Measurements from ENCODE around the gene PEX14. TPM values are rescaled to one million over a fixed set of nuclear protein-coding genes. Genes with fewer than 3 reads are reported as not detected.
A peak's percentile ranks its signal among the peaks of the same experiment; 100 is the strongest.
"Not testable (repeated sequence)": the region's sequence is repeated elsewhere in the genome, so short reads cannot be mapped to it uniquely, and the experiment has no call there.

The PEX14 gene, protein sequence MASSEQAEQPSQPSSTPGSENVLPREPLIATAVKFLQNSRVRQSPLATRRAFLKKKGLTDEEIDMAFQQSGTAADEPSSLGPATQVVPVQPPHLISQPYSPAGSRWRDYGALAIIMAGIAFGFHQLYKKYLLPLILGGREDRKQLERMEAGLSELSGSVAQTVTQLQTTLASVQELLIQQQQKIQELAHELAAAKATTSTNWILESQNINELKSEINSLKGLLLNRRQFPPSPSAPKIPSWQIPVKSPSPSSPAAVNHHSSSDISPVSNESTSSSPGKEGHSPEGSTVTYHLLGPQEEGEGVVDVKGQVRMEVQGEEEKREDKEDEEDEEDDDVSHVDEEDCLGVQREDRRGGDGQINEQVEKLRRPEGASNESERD
- total RNA-seq (22.4 TPM), polyA plus RNA-seq (1 to 10 TPM; 3.5 to 5.2 (median 4.4) TPM)

DNA sequence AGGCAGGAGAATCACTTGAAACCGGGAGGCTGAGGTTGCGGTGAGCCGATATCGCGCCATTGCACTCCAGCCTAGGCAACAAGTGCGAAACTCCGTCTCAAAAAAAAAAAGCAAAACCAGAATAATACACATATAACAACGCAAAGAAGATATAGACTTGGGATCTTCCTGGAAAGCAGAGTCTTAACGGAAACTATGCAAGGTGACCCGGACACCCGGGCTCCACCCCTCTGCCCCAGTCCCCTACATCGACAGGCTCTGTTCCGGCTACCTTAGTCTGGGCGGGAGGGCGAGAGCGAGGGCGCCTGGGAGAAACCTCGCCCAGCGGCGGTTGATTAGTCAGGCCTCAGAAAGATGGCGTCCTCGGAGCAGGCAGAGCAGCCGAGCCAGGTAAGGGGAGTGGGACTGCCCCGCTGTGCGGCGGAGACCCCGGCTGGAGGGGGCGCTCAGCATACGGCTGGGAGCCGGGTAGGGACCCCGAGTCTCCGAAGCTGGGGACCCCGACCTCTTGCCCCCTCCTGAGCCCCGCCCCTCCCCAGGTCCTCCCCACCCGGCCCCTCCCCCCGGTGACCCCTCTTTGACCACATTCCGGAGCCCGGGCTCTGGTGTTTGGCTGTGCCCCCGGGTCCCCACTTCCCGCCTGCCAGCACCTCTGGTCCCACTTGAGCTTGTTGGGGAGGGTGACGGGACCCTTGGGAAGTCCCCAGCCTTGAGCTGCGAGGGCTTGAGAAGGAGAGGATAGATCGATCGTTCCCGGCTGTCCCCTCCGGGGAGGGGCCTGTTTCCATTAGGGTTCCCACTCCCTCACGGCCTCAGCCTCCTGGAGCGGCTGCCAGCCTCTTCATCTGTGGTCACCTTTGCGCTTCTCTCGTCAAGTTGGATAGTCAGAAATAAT, at the start of gene PEX14:
TSS of gene PEX14 (plus strand) at position 338 of the 895 bp plus-strand sequence. CDS start at position 355, 17 bp downstream.
- H3K4me3 Mint-ChIP-seq, result peak within 1 kb of the TSS; percentile 92 to 99 (median 94)
- ATAC-seq (ENCODE audit: low read depth in 2 of 2) (peak; percentile 81 to 86), DNase-seq (peak; percentile 77 to 93 (median 80))
- H3K27me3 Mint-ChIP-seq, result no peaks in the 10 kb centered on the region
- Histone ChIP-seq H3K4me3 (ENCODE audit: low read depth, low read length) (peak within 1 kb of the TSS; percentile 83), H3K36me3 (ENCODE audit: control insufficient read depth, insufficient read depth, low read length) (no peaks in the 10 kb centered on the region), H3K27me3 (ENCODE audit: control insufficient read depth, insufficient read depth, low read length) (no peaks in the 10 kb centered on the region), H3K9me3 (ENCODE audit: control insufficient read depth in 2 of 2, low read length in 2 of 2) (no peaks in the 10 kb centered on the region), H3K27ac (ENCODE audit: insufficient read depth, low read length, poor library complexity, severe bottlenecking) (peak within 1 kb of the TSS; percentile 84), H3K4me1 (ENCODE audit: control insufficient read depth, insufficient read depth, low read length, poor library complexity, severe bottlenecking) (peaks cover 36% of the 10 kb centered on the region)
- H3K27ac Mint-ChIP-seq, result peak within 1 kb of the TSS; percentile 87 to 95 (median 93)
- H3K4me1 Mint-ChIP-seq, result peaks cover 16 to 65% (median 38%) of the 10 kb centered on the region in 4 donors
- no peaks in the 10 kb centered on the region for H3K9me3 Mint-ChIP-seq
- H3K36me3 Mint-ChIP-seq, result no peaks in the 10 kb centered on the region

DNA sequence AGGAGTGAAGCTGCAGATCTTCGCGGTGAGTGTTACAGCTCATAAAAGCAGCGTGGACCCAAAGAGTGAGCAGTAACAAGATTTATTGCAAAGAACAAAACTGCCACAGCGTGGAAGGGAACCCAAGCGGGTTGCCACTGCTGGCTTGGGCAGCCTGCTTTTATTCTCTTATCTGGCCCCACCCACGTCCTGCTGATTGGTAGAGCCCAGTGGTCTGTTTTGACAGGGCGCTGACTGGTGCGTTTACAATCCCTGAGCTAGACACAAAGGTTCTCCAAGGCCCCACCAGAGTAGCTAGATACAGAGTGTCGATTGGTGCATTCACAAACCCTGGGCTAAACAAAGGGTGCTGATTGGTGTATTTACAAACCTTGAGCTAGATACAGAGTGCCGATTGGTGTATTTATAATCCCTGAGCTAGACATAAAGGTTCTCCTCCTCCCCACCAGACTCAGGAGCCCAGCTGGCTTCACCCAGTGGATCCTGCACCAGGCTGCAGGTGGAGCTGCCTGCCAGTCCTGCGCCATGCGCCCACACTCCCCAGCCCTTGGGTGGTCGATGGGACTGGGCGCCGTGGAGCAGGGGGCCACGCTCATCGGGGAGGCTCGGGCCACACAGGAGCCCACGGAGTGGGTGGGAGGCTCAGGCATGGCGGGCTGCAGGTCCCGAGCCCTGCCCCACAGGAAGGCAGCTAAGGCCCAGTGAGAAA, 48.8 kb upstream of the PEX14 start:
- not testable (repeated sequence) for H3K27ac ChIP-seq (ENCODE audit: insufficient read depth, low read length, poor library complexity, severe bottlenecking); DNase-seq; H3K4me3 ChIP-seq (ENCODE audit: low read depth, low read length); H3K27me3 ChIP-seq (ENCODE audit: control insufficient read depth, insufficient read depth, low read length); H3K4me3 Mint-ChIP-seq; H3K36me3 ChIP-seq (ENCODE audit: control insufficient read depth, insufficient read depth, low read length); H3K9me3 Mint-ChIP-seq; H3K27ac Mint-ChIP-seq; H3K9me3 ChIP-seq (ENCODE audit: control insufficient read depth in 2 of 2, low read length in 2 of 2); H3K27me3 Mint-ChIP-seq; H3K36me3 Mint-ChIP-seq; ATAC-seq (ENCODE audit: low read depth in 2 of 2)
- H3K4me1 Mint-ChIP-seq, result peaks cover 6 to 16% (median 11%) of the 10 kb centered on the region in 4 donors
- H3K4me1 ChIP-seq (ENCODE audit: control insufficient read depth, insufficient read depth, low read length, poor library complexity, severe bottlenecking), result peaks cover 13% of the 10 kb centered on the region

DNA sequence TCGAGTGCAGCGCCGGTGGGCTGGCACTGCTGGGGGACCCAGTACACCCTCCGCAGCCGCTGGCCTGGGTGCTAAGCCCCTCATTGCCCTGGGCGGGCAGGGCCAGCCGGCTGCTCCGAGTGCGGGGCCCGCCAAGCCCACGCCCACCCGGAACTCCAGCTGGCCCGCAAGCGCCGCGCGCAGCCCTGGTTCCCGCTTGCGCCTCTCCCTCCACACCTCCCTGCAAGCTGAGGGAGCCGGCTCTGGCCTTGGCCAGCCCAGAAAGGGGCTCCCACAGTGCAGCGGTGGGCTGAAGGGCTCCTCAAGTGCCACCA, 48.3 kb upstream of the PEX14 start:
- H3K27me3 Mint-ChIP-seq; H3K4me3 Mint-ChIP-seq; H3K27ac Mint-ChIP-seq; H3K9me3 Mint-ChIP-seq; DNase-seq; H3K36me3 ChIP-seq (ENCODE audit: control insufficient read depth, insufficient read depth, low read length); H3K9me3 ChIP-seq (ENCODE audit: control insufficient read depth in 2 of 2, low read length in 2 of 2); H3K27me3 ChIP-seq (ENCODE audit: control insufficient read depth, insufficient read depth, low read length); H3K27ac ChIP-seq (ENCODE audit: insufficient read depth, low read length, poor library complexity, severe bottlenecking); ATAC-seq (ENCODE audit: low read depth in 2 of 2); H3K4me3 ChIP-seq (ENCODE audit: low read depth, low read length); H3K36me3 Mint-ChIP-seq: not testable (repeated sequence)
- peaks cover 18% of the 10 kb centered on the region for H3K4me1 ChIP-seq (ENCODE audit: control insufficient read depth, insufficient read depth, low read length, poor library complexity, severe bottlenecking)
- H3K4me1 Mint-ChIP-seq, result peaks cover 6 to 21% (median 15%) of the 10 kb centered on the region in 4 donors

DNA sequence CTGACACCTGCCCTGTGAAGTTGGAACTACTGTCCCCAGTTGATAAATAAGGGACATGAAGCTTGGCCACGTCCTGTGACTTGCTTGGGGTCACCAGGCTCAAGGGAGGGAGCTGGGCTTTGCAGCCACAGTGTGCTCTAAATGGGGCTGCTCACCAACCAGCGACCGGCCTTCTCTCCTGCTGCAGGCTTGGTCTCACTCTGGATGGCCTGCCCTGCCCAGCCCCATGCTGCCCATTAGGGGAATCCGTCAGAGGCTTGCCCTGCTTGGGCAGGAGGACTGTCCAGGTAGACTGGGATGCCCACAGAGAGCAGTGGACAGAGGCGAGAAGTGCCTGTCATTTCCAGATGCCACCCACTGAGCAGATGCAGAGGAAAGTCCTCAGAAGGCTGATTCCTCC, 45.8 kb upstream of the PEX14 start:
- peak overlapping the region in 2 of 4 donors; percentile 85 to 92 for H3K4me3 Mint-ChIP-seq

DNA sequence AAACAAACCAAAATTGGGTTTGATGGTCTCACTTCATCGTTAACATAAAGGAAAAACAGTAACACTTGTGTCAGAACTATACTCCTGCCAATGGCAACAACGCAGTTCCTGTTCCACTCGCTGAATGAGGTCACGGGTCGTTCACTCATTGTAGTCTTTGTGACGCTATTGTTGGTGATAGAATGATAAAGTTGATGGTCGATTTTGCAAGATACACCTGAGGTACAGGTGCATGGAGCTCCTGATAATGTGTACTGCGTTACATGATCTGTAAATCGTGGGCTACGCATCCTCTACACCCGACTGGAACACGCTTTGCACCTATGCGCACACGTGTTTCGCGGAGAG, 44.9 kb upstream of the PEX14 start:
- Mint-ChIP-seq H3K4me1 (peaks cover 11 to 28% (median 19%) of the 10 kb centered on the region in 4 donors), H3K4me3 (peak overlapping the region; percentile 85 to 94 (median 90)), H3K27ac (peak overlapping the region; percentile 92 to 95 (median 94)), H3K9me3 (no peaks in the 10 kb centered on the region), H3K27me3 (no peaks in the 10 kb centered on the region), H3K36me3 (no peaks in the 10 kb centered on the region)
- no peaks in the 10 kb centered on the region for H3K36me3 ChIP-seq (ENCODE audit: control insufficient read depth, insufficient read depth, low read length)
- ATAC-seq (ENCODE audit: low read depth in 2 of 2) (no peak), DNase-seq (no peak)
- no peaks in the 10 kb centered on the region for H3K27me3 ChIP-seq (ENCODE audit: control insufficient read depth, insufficient read depth, low read length)
- peak overlapping the region; percentile 85 for H3K27ac ChIP-seq (ENCODE audit: insufficient read depth, low read length, poor library complexity, severe bottlenecking)
- H3K9me3 ChIP-seq (ENCODE audit: control insufficient read depth in 2 of 2, low read length in 2 of 2), result no peaks in the 10 kb centered on the region
- H3K4me3 ChIP-seq (ENCODE audit: low read depth, low read length), result peak overlapping the region; percentile 85
- H3K4me1 ChIP-seq (ENCODE audit: control insufficient read depth, insufficient read depth, low read length, poor library complexity, severe bottlenecking), result peaks cover 19% of the 10 kb centered on the region

More for the DNA sequence above, 45.8 kb upstream of the PEX14 start:
- Mint-ChIP-seq H3K27ac (peak overlapping the region in 2 of 3 donors; percentile 88 to 92), H3K36me3 (no peaks in the 10 kb centered on the region), H3K4me1 (peaks cover 6 to 26% (median 17%) of the 10 kb centered on the region in 4 donors), H3K9me3 (no peaks in the 10 kb centered on the region), H3K27me3 (no peaks in the 10 kb centered on the region)
- Histone ChIP-seq H3K4me3 (ENCODE audit: low read depth, low read length) (no peak overlapping the region), H3K4me1 (ENCODE audit: control insufficient read depth, insufficient read depth, low read length, poor library complexity, severe bottlenecking) (peaks cover 19% of the 10 kb centered on the region), H3K27me3 (ENCODE audit: control insufficient read depth, insufficient read depth, low read length) (no peaks in the 10 kb centered on the region), H3K27ac (ENCODE audit: insufficient read depth, low read length, poor library complexity, severe bottlenecking) (no peak overlapping the region), H3K36me3 (ENCODE audit: control insufficient read depth, insufficient read depth, low read length) (no peaks in the 10 kb centered on the region), H3K9me3 (ENCODE audit: control insufficient read depth in 2 of 2, low read length in 2 of 2) (no peaks in the 10 kb centered on the region)
- DNase-seq (no peak), ATAC-seq (ENCODE audit: low read depth in 2 of 2) (no peak)

DNA sequence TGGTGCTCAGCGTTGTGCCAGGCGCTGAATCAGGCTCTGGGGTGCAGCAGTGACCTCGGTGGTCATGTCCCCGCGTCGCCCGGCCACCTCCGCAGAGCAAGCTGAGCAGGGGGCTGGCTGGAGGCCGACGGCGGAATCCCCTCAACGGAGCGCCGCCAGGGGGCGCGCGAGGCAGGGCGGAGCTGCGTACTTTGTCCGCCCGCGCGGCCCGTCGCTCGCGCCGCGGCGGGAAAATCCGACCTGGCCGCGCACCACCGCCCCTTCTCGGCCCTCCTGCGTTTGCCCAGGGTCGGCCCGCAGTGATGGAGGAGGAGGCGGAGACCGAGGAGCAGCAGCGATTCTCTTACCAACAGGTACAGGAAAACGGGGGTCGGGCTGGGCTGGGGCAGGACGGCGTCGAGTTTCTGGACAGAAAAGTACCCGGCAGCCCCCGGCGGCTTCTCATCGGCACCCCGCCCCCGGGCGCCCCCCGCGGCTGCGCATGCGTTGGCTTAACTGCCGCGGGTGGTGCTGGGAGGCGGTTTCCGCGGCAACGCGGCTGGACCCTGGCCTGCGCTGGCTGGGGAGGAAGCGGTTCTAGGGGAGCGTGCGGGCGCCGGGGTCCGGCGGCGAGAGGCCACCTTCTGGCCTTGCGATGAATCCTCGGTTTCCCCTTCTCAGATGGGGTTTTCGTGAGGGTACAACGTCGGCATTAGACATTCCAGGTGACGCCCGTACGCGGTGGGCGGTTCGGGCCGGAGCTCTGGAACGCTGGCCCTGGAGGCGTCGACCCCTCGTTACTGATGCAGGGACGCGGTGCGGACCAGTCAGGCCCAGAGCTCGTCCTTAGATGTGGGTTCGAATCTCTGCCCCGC, 44.3 kb upstream of the PEX14 start, which contains the start of gene CENPS:
TSS of gene CENPS (plus strand) at position 218 of the 854 bp plus-strand sequence. CDS start at position 303, 85 bp downstream.
- H3K27me3 ChIP-seq (ENCODE audit: control insufficient read depth, insufficient read depth, low read length), result no peaks in the 10 kb centered on the region
- H3K27ac ChIP-seq (ENCODE audit: insufficient read depth, low read length, poor library complexity, severe bottlenecking), result peak within 1 kb of the TSS; percentile 85
- peak within 1 kb of the TSS; percentile 85 to 94 (median 90) for H3K4me3 Mint-ChIP-seq
- no peaks in the 10 kb centered on the region for H3K9me3 Mint-ChIP-seq
- no peaks in the 10 kb centered on the region for H3K9me3 ChIP-seq (ENCODE audit: control insufficient read depth in 2 of 2, low read length in 2 of 2)
- H3K4me1 Mint-ChIP-seq, result peaks cover 11 to 28% (median 19%) of the 10 kb centered on the region in 4 donors
- DNase-seq (peak; percentile 78 to 89 (median 88)), ATAC-seq (ENCODE audit: low read depth in 2 of 2) (peak; percentile 79 to 81)
- peaks cover 19% of the 10 kb centered on the region for H3K4me1 ChIP-seq (ENCODE audit: control insufficient read depth, insufficient read depth, low read length, poor library complexity, severe bottlenecking)
- peaks cover 3% of the 10 kb centered on the region for H3K36me3 Mint-ChIP-seq
- H3K4me3 ChIP-seq (ENCODE audit: low read depth, low read length), result peak within 1 kb of the TSS; percentile 85
- H3K27ac Mint-ChIP-seq, result peak within 1 kb of the TSS; percentile 92 to 95 (median 94)
- H3K27me3 Mint-ChIP-seq, result no peaks in the 10 kb centered on the region
- no peaks in the 10 kb centered on the region for H3K36me3 ChIP-seq (ENCODE audit: control insufficient read depth, insufficient read depth, low read length)

Measured in CD4-positive, CD25-positive, alpha-beta regulatory T cell (primary cell).